Measurements from ENCODE around the gene SLC2A1. TPM values are rescaled to one million over a fixed set of nuclear protein-coding genes. Genes with fewer than 3 reads are reported as not detected.

Gene SLC2A1
- 5.8 and 13.3 TPM in 2 replicates for total RNA-seq

GRCh38 chr1:42958488-42959319 lies at the start of gene SLC2A1:
Gene SLC2A1, minus strand, starts transcription at chr1:42958868. Its CDS starts 217 bp downstream, at chr1:42958651.

Other genes starting within 250 kb of the SLC2A1 start
- not detected in 2 replicates for gene CLDN19, start 218.6 kb downstream of the SLC2A1 start, total RNA-seq
- gene P3H1, start 191.8 kb downstream of the SLC2A1 start, total RNA-seq, result 71.1 and 80.8 TPM in 2 replicates
- 2.8 and 4.6 TPM in 2 replicates for gene C1orf50, start 191.6 kb downstream of the SLC2A1 start, total RNA-seq
- under 0.01 TPM in 1 of 2 replicates, not detected in the other for gene TMEM269, start 173.9 kb downstream of the SLC2A1 start, total RNA-seq
- gene ERMAP, start 141.7 kb downstream of the SLC2A1 start, total RNA-seq, result 9.1 and 10.7 TPM in 2 replicates
- gene SVBP, start 141.5 kb downstream of the SLC2A1 start, total RNA-seq, result 21.1 and 32.9 TPM in 2 replicates
- gene ZNF691, start 112.3 kb downstream of the SLC2A1 start, total RNA-seq, result 6.0 and 8.4 TPM in 2 replicates
- 51.4 and 64.0 TPM in 2 replicates for gene EBNA1BP2, start 213.4 kb upstream of the SLC2A1 start, total RNA-seq
- gene CFAP57, start 213.5 kb upstream of the SLC2A1 start, total RNA-seq, result 0.09 and 0.22 TPM in 2 replicates